HCT116 (cell line): ENCODE measurements around the gene SUCLG2. TPM values are rescaled to one million over a fixed set of nuclear protein-coding genes. Genes with fewer than 3 reads are reported as not detected.

Experiments used
- ATAC-seq: fragments of 200-7000 bp; cut with Tn5 transposase; 2 replicates; pipeline ENCODE4 v1.9.1; 2020; ENCODE audit warnings: mild to moderate bottlenecking, moderate library complexity
- BruUV-seq: library from RNA; stranded (reverse); fragments of 400-500 nt; replicated peaks from 2 replicates; lab custom pipeline; 2021; lab: Mats Ljungman, UMichigan
- CTCF ChIA-PET: fragments of 300-600 bp; sonication (Branson Sonifier 250); formaldehyde crosslinking; loops from one replicate; lab custom pipeline; 2021; ENCODE audit warnings: antibody characterized with exemption; lab: Charles Lee
- POLR2A ChIA-PET: fragments of 300-600, 350-600 bp; sonication (Branson Sonifier 250); formaldehyde crosslinking; loops from one replicate; lab custom pipeline; 2021; ENCODE audit warnings: antibody characterized with exemption; lab: Charles Lee
- RAD21 ChIA-PET, 2 experiments: fragments of 300-600 bp; sonication (Branson Sonifier 250); formaldehyde crosslinking; loops; one replicate each; lab custom pipeline; 2023; ENCODE audit warnings: low total read pairs in 2 of 2; ENCODE audit not compliant: uncharacterized antibody in 2 of 2, unreplicated experiment in 2 of 2, low non-redundant PET in 1 of 2; lab: Charles Lee
- DNase-seq: peaks from one replicate; pipeline ENCODE4 v3.0.0-alpha.2; 2010; ENCODE audit warnings: low read depth, low spot score
- H2AFZ ChIP-seq: fragments of 200-600 bp; shearing (Covaris generic), sonication (generic); 2 replicates; pipeline ENCODE4 v1.6.1; 2017; ENCODE audit warnings: low read depth, mixed run types, mixed read lengths, antibody characterized with exemption, low read length; ENCODE audit not compliant: poor library complexity, severe bottlenecking
- H3K27ac ChIP-seq: 2 replicates; pipeline ENCODE4 v1.5.1; 2012; ENCODE audit warnings: low read depth, low read length
- H3K27me3 ChIP-seq: fragments of 200-600 bp; sonication (generic); 2 replicates; pipeline ENCODE4 v1.6.1; 2016; ENCODE audit warnings: mixed run types, low read length, mixed read lengths; ENCODE audit not compliant: insufficient read depth
- H3K36me3 ChIP-seq, 2 experiments: fragments of 200-500 bp in 1 of 2; fragments of 200-600 bp in 1 of 2; sonication (Bioruptor generic) in 1 of 2; sonication (generic) in 1 of 2; 2 replicates each; pipeline versions ENCODE4 v1.5.1 to v1.6.1; 2014 to 2016; ENCODE audit warnings: low read length in 2 of 2, inconsistent platforms in 1 of 2, mixed read lengths in 1 of 2, mixed run types in 1 of 2; ENCODE audit not compliant: insufficient read depth in 2 of 2, control insufficient read depth in 1 of 2
- H3K4me1 ChIP-seq, 2 experiments: fragments of 200-600 bp in 1 of 2; sonication (generic) in 1 of 2; 2 replicates each; pipeline versions ENCODE4 v1.5.1 to v1.6.1; 2012 to 2017; ENCODE audit warnings: low read length in 2 of 2, inconsistent platforms in 1 of 2, mild to moderate bottlenecking in 1 of 2, mixed read lengths in 1 of 2, mixed run types in 1 of 2, moderate library complexity in 1 of 2; ENCODE audit not compliant: insufficient read depth in 2 of 2, control insufficient read depth in 1 of 2
- H3K4me2 ChIP-seq: fragments of 200-600 bp; sonication (generic); 2 replicates; pipeline ENCODE4 v1.6.1; 2017; ENCODE audit warnings: mixed run types, low read length, mixed read lengths
- H3K4me3 ChIP-seq, 2 experiments: fragments of 200-600 bp in 1 of 2; sonication (generic) in 1 of 2; replicated peaks in 1 of 2; 2 replicates each; pipeline ENCODE4 v1.5.1; 2011 to 2016; ENCODE audit warnings: low read length in 2 of 2, control low read depth in 1 of 2, low read depth in 1 of 2, mild to moderate bottlenecking in 1 of 2, mixed read lengths in 1 of 2, mixed run types in 1 of 2
- H3K79me2 ChIP-seq: fragments of 200-600 bp; sonication (generic); 2 replicates; pipeline ENCODE4 v1.6.1; 2017; ENCODE audit warnings: mild to moderate bottlenecking, mixed run types, low read length, moderate library complexity, mixed read lengths; ENCODE audit not compliant: insufficient read depth
- H3K9ac ChIP-seq: fragments of 200-600 bp; sonication (generic); 2 replicates; pipeline ENCODE4 v1.6.1; 2016; ENCODE audit warnings: low read length, mixed read lengths
- H3K9me2 ChIP-seq: fragments of 200-600 bp; sonication (generic), shearing (Covaris generic); 2 replicates; pipeline ENCODE4 v1.6.1; 2017; ENCODE audit warnings: mixed run types, mild to moderate bottlenecking, moderate library complexity; ENCODE audit not compliant: insufficient read depth
- H3K9me3 ChIP-seq, 2 experiments: fragments of 200-500 bp in 1 of 2; fragments of 200-600 bp in 1 of 2; sonication (Bioruptor generic) in 1 of 2; sonication (generic) in 1 of 2; 2 replicates each; pipeline ENCODE4 v1.6.1; 2014 to 2017; ENCODE audit warnings: low read length in 2 of 2, mixed read lengths in 2 of 2, inconsistent platforms in 1 of 2, low read depth in 1 of 2, mild to moderate bottlenecking in 1 of 2, mixed run types in 1 of 2, moderate library complexity in 1 of 2; ENCODE audit not compliant: control insufficient read depth in 1 of 2, insufficient read depth in 1 of 2
- H4K20me1 ChIP-seq: fragments of 200-600 bp; sonication (generic), shearing (Covaris generic); 2 replicates; pipeline ENCODE4 v1.6.1; 2017; ENCODE audit warnings: mixed run types, mild to moderate bottlenecking, moderate library complexity; ENCODE audit not compliant: insufficient read depth
- CBX3 ChIP-seq: IDR thresholded peaks from 2 replicates; pipeline ENCODE4 v1.6.1; 2012; ENCODE audit warnings: low read depth
- CEBPB ChIP-seq: IDR thresholded peaks from 2 replicates; pipeline ENCODE4 v1.6.1; 2012; ENCODE audit warnings: low read depth
- EGR1 ChIP-seq: IDR thresholded peaks from 2 replicates; pipeline ENCODE4 v1.6.1; 2012; ENCODE audit warnings: low read depth
- ELF1 ChIP-seq: IDR thresholded peaks from 2 replicates; pipeline ENCODE4 v1.6.1; 2012; ENCODE audit warnings: low read depth, borderline replicate concordance
- EZH2 ChIP-seq: fragments of 200-600 bp; sonication (generic); IDR thresholded peaks from 2 replicates; pipeline ENCODE4 v1.6.1; 2017; ENCODE audit warnings: antibody characterized with exemption, mixed run types
- EZH2phosphoT487 ChIP-seq: fragments of 200-600 bp; IDR thresholded peaks from 2 replicates; pipeline ENCODE4 v1.6.1; 2018; ENCODE audit warnings: antibody characterized with exemption, borderline replicate concordance
- FOSL1 ChIP-seq: IDR thresholded peaks from 2 replicates; pipeline ENCODE4 v1.6.1; 2012; ENCODE audit warnings: low read depth
- JUND ChIP-seq: IDR thresholded peaks from 2 replicates; pipeline ENCODE4 v1.6.1; 2012
- POLR2A ChIP-seq: IDR thresholded peaks from 2 replicates; pipeline ENCODE4 v1.7.0; 2011; ENCODE audit warnings: borderline replicate concordance; ENCODE audit not compliant: insufficient read depth, insufficient read length; ENCODE audit errors: extremely low read depth
- POLR2AphosphoS5 ChIP-seq: IDR thresholded peaks from 2 replicates; pipeline ENCODE4 v1.6.1; 2011; ENCODE audit warnings: mild to moderate bottlenecking, low read depth, low read length, moderate library complexity
- RAD21 ChIP-seq: IDR thresholded peaks from 2 replicates; pipeline ENCODE4 v1.6.1; 2012; ENCODE audit warnings: low read depth, mild to moderate bottlenecking
- SIN3A ChIP-seq: IDR thresholded peaks from 2 replicates; pipeline ENCODE4 v1.6.1; 2012; ENCODE audit warnings: low read depth
- SP1 ChIP-seq: IDR thresholded peaks from 2 replicates; pipeline ENCODE4 v1.6.1; 2012; ENCODE audit warnings: low read depth
- SRF ChIP-seq: IDR thresholded peaks from 2 replicates; pipeline ENCODE4 v1.6.1; 2012; ENCODE audit warnings: low read depth
- YY1 ChIP-seq: IDR thresholded peaks from 2 replicates; pipeline ENCODE4 v1.6.1; 2011; ENCODE audit warnings: low read length, low read depth, moderate library complexity, mild to moderate bottlenecking; ENCODE audit not compliant: insufficient replicate concordance; ENCODE audit errors: extremely low read depth
- ZFX ChIP-seq: fragments of 450-650 bp; IDR thresholded peaks from 2 replicates; pipeline ENCODE4 v1.6.1; 2017
- intact Hi-C: fragments of 100-400 bp; cut with micrococcal nuclease; formaldehyde crosslinking; loops from 2 replicates; pipeline ENCODE4 v1.10.0; 2022
- total RNA-seq: library from RNA; stranded (reverse); gene quantifications from one replicate; pipeline ENCODE4 v1.2.1, GENCODE V29; 2021; ENCODE audit not compliant: unreplicated experiment
- TF ChIP-seq, protein P1 (sequence below): IDR thresholded peaks from 2 replicates; pipeline ENCODE4 v1.6.1; 2012; ENCODE audit warnings: low read depth
- TF ChIP-seq, protein P2 (sequence below): IDR thresholded peaks from 2 replicates; pipeline ENCODE4 v1.6.1; 2012
- TF ChIP-seq, protein P3 (sequence below): IDR thresholded peaks from 2 replicates; pipeline ENCODE4 v1.6.1; 2011; ENCODE audit warnings: mild to moderate bottlenecking, low read length, moderate library complexity; ENCODE audit not compliant: insufficient replicate concordance; ENCODE audit errors: extremely low read depth
- TF ChIP-seq, protein P4 (sequence below), 3 experiments: fragments of 200-600 bp in 1 of 3; sonication (generic) in 1 of 3; IDR thresholded peaks in 2 of 3; conservative IDR thresholded peaks in 1 of 3; 2 replicates each; pipeline ENCODE4 v1.5.1; 2012 to 2017; ENCODE audit warnings: low read depth in 2 of 3, low read length in 2 of 3, antibody characterized with exemption in 1 of 3, borderline replicate concordance in 1 of 3, control low read depth in 1 of 3, mild to moderate bottlenecking in 1 of 3, mixed read lengths in 1 of 3, mixed run types in 1 of 3, moderate library complexity in 1 of 3; ENCODE audit not compliant: insufficient read depth in 1 of 3

SUCLG2 gene
- total RNA-seq, 1 experiment from 2014 or later, result 49.2 TPM

DNA sequence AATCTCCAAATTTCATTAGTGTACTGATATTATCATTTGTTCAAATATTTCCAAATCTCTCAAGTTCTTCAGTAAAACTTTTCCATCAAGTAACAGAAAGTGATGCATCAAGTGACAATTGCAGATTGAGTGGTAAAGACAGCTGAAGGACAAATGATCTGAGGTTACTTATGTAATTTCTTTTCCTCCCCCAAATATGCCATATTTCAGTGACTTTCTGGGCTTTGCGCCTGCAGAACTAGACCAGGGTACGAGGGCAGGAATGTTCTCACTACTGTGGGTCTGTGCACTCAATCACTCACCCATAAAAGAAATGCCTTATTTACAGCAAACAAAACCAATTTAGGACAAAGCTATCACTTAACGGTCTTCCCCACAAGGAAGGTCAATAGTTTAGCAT, 4.7 kb downstream of the SUCLG2 start:
- Histone ChIP-seq H3K9ac (no peak overlapping the region), H3K36me3 (no peaks in the 10 kb centered on the region), H2AFZ (no peak overlapping the region), H3K9me2 (no peaks in the 10 kb centered on the region), H3K4me1 (peaks cover 21 to 44% of the 10 kb centered on the region in 2 experiments), H3K9me3 (no peaks in the 10 kb centered on the region), H3K79me2 (peaks cover 58% of the 10 kb centered on the region), H3K4me3 (no peak overlapping the region), H3K27ac (no peak overlapping the region), H3K27me3 (no peaks in the 10 kb centered on the region), H3K4me2 (no peak overlapping the region), H4K20me1 (no peaks in the 10 kb centered on the region)
- POLR2A ChIA-PET, result no interaction called here
- no TSS peak for BruUV-seq
- CTCF ChIA-PET, result no interaction called here
- TF ChIP-seq CBX3 (no peak), CEBPB (no peak), ELF1 (no peak), POLR2AphosphoS5 (no peak), RAD21 (no peak), ZFX (no peak), EGR1 (no peak), SP1 (no peak), JUND (no peak), SIN3A (no peak), POLR2A (no peak), EZH2phosphoT487 (no peak), FOSL1 (no peak), YY1 (no peak), EZH2 (no peak), SRF (no peak)
- TF ChIP-seq, protein P1, sequence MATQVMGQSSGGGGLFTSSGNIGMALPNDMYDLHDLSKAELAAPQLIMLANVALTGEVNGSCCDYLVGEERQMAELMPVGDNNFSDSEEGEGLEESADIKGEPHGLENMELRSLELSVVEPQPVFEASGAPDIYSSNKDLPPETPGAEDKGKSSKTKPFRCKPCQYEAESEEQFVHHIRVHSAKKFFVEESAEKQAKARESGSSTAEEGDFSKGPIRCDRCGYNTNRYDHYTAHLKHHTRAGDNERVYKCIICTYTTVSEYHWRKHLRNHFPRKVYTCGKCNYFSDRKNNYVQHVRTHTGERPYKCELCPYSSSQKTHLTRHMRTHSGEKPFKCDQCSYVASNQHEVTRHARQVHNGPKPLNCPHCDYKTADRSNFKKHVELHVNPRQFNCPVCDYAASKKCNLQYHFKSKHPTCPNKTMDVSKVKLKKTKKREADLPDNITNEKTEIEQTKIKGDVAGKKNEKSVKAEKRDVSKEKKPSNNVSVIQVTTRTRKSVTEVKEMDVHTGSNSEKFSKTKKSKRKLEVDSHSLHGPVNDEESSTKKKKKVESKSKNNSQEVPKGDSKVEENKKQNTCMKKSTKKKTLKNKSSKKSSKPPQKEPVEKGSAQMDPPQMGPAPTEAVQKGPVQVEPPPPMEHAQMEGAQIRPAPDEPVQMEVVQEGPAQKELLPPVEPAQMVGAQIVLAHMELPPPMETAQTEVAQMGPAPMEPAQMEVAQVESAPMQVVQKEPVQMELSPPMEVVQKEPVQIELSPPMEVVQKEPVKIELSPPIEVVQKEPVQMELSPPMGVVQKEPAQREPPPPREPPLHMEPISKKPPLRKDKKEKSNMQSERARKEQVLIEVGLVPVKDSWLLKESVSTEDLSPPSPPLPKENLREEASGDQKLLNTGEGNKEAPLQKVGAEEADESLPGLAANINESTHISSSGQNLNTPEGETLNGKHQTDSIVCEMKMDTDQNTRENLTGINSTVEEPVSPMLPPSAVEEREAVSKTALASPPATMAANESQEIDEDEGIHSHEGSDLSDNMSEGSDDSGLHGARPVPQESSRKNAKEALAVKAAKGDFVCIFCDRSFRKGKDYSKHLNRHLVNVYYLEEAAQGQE, result no peak
- TF ChIP-seq, protein P2, sequence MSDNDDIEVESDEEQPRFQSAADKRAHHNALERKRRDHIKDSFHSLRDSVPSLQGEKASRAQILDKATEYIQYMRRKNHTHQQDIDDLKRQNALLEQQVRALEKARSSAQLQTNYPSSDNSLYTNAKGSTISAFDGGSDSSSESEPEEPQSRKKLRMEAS, result no peak
- TF ChIP-seq, protein P3, sequence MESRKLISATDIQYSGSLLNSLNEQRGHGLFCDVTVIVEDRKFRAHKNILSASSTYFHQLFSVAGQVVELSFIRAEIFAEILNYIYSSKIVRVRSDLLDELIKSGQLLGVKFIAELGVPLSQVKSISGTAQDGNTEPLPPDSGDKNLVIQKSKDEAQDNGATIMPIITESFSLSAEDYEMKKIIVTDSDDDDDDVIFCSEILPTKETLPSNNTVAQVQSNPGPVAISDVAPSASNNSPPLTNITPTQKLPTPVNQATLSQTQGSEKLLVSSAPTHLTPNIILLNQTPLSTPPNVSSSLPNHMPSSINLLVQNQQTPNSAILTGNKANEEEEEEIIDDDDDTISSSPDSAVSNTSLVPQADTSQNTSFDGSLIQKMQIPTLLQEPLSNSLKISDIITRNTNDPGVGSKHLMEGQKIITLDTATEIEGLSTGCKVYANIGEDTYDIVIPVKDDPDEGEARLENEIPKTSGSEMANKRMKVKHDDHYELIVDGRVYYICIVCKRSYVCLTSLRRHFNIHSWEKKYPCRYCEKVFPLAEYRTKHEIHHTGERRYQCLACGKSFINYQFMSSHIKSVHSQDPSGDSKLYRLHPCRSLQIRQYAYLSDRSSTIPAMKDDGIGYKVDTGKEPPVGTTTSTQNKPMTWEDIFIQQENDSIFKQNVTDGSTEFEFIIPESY, result no peak
- TF ChIP-seq, protein P4, sequence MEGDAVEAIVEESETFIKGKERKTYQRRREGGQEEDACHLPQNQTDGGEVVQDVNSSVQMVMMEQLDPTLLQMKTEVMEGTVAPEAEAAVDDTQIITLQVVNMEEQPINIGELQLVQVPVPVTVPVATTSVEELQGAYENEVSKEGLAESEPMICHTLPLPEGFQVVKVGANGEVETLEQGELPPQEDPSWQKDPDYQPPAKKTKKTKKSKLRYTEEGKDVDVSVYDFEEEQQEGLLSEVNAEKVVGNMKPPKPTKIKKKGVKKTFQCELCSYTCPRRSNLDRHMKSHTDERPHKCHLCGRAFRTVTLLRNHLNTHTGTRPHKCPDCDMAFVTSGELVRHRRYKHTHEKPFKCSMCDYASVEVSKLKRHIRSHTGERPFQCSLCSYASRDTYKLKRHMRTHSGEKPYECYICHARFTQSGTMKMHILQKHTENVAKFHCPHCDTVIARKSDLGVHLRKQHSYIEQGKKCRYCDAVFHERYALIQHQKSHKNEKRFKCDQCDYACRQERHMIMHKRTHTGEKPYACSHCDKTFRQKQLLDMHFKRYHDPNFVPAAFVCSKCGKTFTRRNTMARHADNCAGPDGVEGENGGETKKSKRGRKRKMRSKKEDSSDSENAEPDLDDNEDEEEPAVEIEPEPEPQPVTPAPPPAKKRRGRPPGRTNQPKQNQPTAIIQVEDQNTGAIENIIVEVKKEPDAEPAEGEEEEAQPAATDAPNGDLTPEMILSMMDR (IDR thresholded peaks at IDR 0.05 in 2 of 3, conservative IDR thresholded peaks at IDR 0.05 in 1 of 3; ENCODE audit: borderline replicate concordance in 1 of 3, insufficient read depth in 1 of 3, low read depth in 2 of 3, low read length in 2 of 3), result no peak
- ATAC-seq (no peak), DNase-seq (no peak)
- intact Hi-C loops, result no loop called here
- RAD21 ChIA-PET, result no interaction called here
